Measurements from ENCODE around the gene HRH1. TPM values are rescaled to one million over a fixed set of nuclear protein-coding genes. Genes with fewer than 3 reads are reported as not detected.

Gene HRH1
- total RNA-seq, 1 donor from 2014 or later, result 0.19 TPM

GRCh38 chr3:11195201-11195600, 40.9 kb downstream of the HRH1 start:
- H3K9ac ChIP-seq, result no peak overlapping the region
- H3K4me1 Mint-ChIP-seq, result peaks cover 22% of the 10 kb centered on the region
- H3K27me3 ChIP-seq, result no peaks in the 10 kb centered on the region
- no peaks in the 10 kb centered on the region for H4K20me1 ChIP-seq (ENCODE audit: low read depth)
- H3K9me3 ChIP-seq (ENCODE audit: low read depth), result no peaks in the 10 kb centered on the region
- peaks cover 6% of the 10 kb centered on the region for H3K4me1 ChIP-seq
- no peak overlapping the region for H3K27ac ChIP-seq
- no peak for DNase-seq (ENCODE audit: low spot score)
- no peak overlapping the region for H3K4me3 Mint-ChIP-seq
- no peaks in the 10 kb centered on the region for H3K36me3 ChIP-seq
- no peak overlapping the region for H3K4me3 ChIP-seq
- H3K9me3 Mint-ChIP-seq, result peaks cover 6% of the 10 kb centered on the region
- no peak overlapping the region for H3K4me2 ChIP-seq
- no peaks in the 10 kb centered on the region for H3K79me2 ChIP-seq (ENCODE audit: low read depth)
- no peak for TF ChIP-seq EZH2phosphoT487 (IDR thresholded peaks at IDR 0.05)
- no peak for TF ChIP-seq EZH2 (IDR thresholded peaks at IDR 0.05)
- TF ChIP-seq CTCF (IDR thresholded peaks at IDR 0.05), result no peak
- peaks cover 6% of the 10 kb centered on the region for H3K27me3 Mint-ChIP-seq (ENCODE audit: insufficient read depth, low read depth)
- no peaks in the 10 kb centered on the region for H3F3A ChIP-seq (ENCODE audit: low read depth)
- H2AFZ ChIP-seq (replicated peaks), result no peak overlapping the region
- no peak overlapping the region for H3K27ac Mint-ChIP-seq
- peaks cover 2% of the 10 kb centered on the region for H3K36me3 Mint-ChIP-seq

- no peak overlapping the region for H3K9ac ChIP-seq
- peak overlapping the region; percentile 41 for H2AFZ ChIP-seq (replicated peaks)
- peak; percentile 47 for DNase-seq (ENCODE audit: low spot score)
- no peaks in the 10 kb centered on the region for H3K79me2 ChIP-seq (ENCODE audit: low read depth)
- H3K9me3 ChIP-seq (ENCODE audit: low read depth), result no peaks in the 10 kb centered on the region
- H3K27me3 ChIP-seq, result no peaks in the 10 kb centered on the region
- peak overlapping the region; percentile 5 for H3K4me2 ChIP-seq
- H4K20me1 ChIP-seq (ENCODE audit: low read depth), result no peaks in the 10 kb centered on the region
- Mint-ChIP-seq H3K27me3 (ENCODE audit: insufficient read depth, low read depth) (peaks cover 6% of the 10 kb centered on the region), H3K4me3 (peak overlapping the region; percentile 31), H3K4me1 (peaks cover 22% of the 10 kb centered on the region), H3K9me3 (peaks cover 6% of the 10 kb centered on the region), H3K27ac (peak overlapping the region; percentile 87), H3K36me3 (peaks cover 2% of the 10 kb centered on the region)
- TF ChIP-seq CTCF (IDR thresholded peaks at IDR 0.05) (no peak), EZH2phosphoT487 (IDR thresholded peaks at IDR 0.05) (no peak), EZH2 (IDR thresholded peaks at IDR 0.05) (no peak)
- H3K36me3 ChIP-seq, result no peaks in the 10 kb centered on the region
- peaks cover 6% of the 10 kb centered on the region for H3K4me1 ChIP-seq
- H3F3A ChIP-seq (ENCODE audit: low read depth), result no peaks in the 10 kb centered on the region
- H3K4me3 ChIP-seq, result no peak overlapping the region
- no peak overlapping the region for H3K27ac ChIP-seq
Observed at GRCh38 chr3:11195721-11196332, 41.5 kb downstream of the HRH1 start.

- Mint-ChIP-seq H3K27me3 (ENCODE audit: insufficient read depth, low read depth) (peaks cover 10% of the 10 kb centered on the region), H3K27ac (no peak overlapping the region), H3K36me3 (peaks cover 2% of the 10 kb centered on the region), H3K4me1 (peaks cover 27% of the 10 kb centered on the region), H3K4me3 (no peak overlapping the region), H3K9me3 (peaks cover 6% of the 10 kb centered on the region)
- no peak overlapping the region for H3K9ac ChIP-seq
- H3K4me2 ChIP-seq, result no peak overlapping the region
- H3K36me3 ChIP-seq, result no peaks in the 10 kb centered on the region
- no peaks in the 10 kb centered on the region for H3F3A ChIP-seq (ENCODE audit: low read depth)
- DNase-seq (ENCODE audit: low spot score), result no peak
- no peaks in the 10 kb centered on the region for H3K9me3 ChIP-seq (ENCODE audit: low read depth)
- no peak overlapping the region for H3K27ac ChIP-seq
- peaks cover 6% of the 10 kb centered on the region for H3K4me1 ChIP-seq
- H2AFZ ChIP-seq (replicated peaks), result no peak overlapping the region
- H3K4me3 ChIP-seq, result no peak overlapping the region
- no peaks in the 10 kb centered on the region for H3K79me2 ChIP-seq (ENCODE audit: low read depth)
- TF ChIP-seq EZH2 (IDR thresholded peaks at IDR 0.05) (no peak), CTCF (IDR thresholded peaks at IDR 0.05) (no peak), EZH2phosphoT487 (IDR thresholded peaks at IDR 0.05) (no peak)
- no peaks in the 10 kb centered on the region for H4K20me1 ChIP-seq (ENCODE audit: low read depth)
- no peaks in the 10 kb centered on the region for H3K27me3 ChIP-seq
Observed at GRCh38 chr3:11197484-11197883, 43.2 kb downstream of the HRH1 start.
